Neural cell (in vitro differentiated cells): ENCODE measurements around the gene SHC2. TPM values are rescaled to one million over a fixed set of nuclear protein-coding genes. Genes with fewer than 3 reads are reported as not detected.
A peak's percentile ranks its signal among the peaks of the same experiment; 100 is the strongest.

Experiments used
- H2AFZ ChIP-seq: fragments of 200-600, 300-800 bp; sonication (generic), shearing (Covaris generic); 2 replicates; pipeline ENCODE4 v1.6.0; 2014; ENCODE audit warnings: low read depth, mild to moderate bottlenecking, antibody characterized with exemption, low read length, moderate library complexity
- H3F3A ChIP-seq: fragments of 200-600 bp; shearing (Covaris generic); 2 replicates; pipeline ENCODE4 v1.6.1; 2016; ENCODE audit warnings: mild to moderate bottlenecking, moderate library complexity, mixed read lengths, antibody characterized with exemption, low read length; ENCODE audit not compliant: insufficient read depth, poor library complexity, severe bottlenecking
- H3K27ac ChIP-seq: fragments of 200-600, 300-800 bp; sonication (generic), shearing (Covaris generic); 2 replicates; pipeline ENCODE4 v1.5.1; 2014; ENCODE audit warnings: mild to moderate bottlenecking, low read length, moderate library complexity
- H3K27me3 ChIP-seq: fragments of 300-800, 200-600 bp; sonication (generic), shearing (Covaris generic); 2 replicates; pipeline ENCODE4 v1.6.0; 2014; ENCODE audit warnings: mild to moderate bottlenecking, low read depth, low read length, moderate library complexity; ENCODE audit not compliant: insufficient read depth
- H3K36me3 ChIP-seq: fragments of 300-800, 200-600 bp; sonication (generic), shearing (Covaris generic); 2 replicates; pipeline ENCODE4 v1.5.1; 2014; ENCODE audit warnings: mild to moderate bottlenecking, antibody characterized with exemption, low read length, moderate library complexity; ENCODE audit not compliant: insufficient read depth
- H3K4me2 ChIP-seq: fragments of 300-800, 200-600 bp; sonication (generic), shearing (Covaris generic); 2 replicates; pipeline ENCODE4 v1.6.0; 2014; ENCODE audit warnings: mild to moderate bottlenecking, low read length
- H3K4me3 ChIP-seq: fragments of 300-800, 200-600 bp; sonication (generic), shearing (Covaris generic); 2 replicates; pipeline ENCODE4 v1.5.1; 2014; ENCODE audit warnings: mild to moderate bottlenecking, low read length, moderate library complexity
- H3K79me2 ChIP-seq: fragments of 200-600 bp; shearing (Covaris generic); replicated peaks from 2 replicates; pipeline ENCODE4 v1.6.0; 2014; ENCODE audit warnings: mild to moderate bottlenecking, low read length, moderate library complexity; ENCODE audit not compliant: insufficient read depth
- H3K9ac ChIP-seq: fragments of 300-800, 200-600 bp; sonication (generic), shearing (Covaris generic); 2 replicates; pipeline ENCODE4 v1.6.1; 2016; ENCODE audit warnings: mild to moderate bottlenecking, low read length, mixed read lengths
- H3K9me2 ChIP-seq: fragments of 200-600 bp; shearing (Covaris generic); 2 replicates; pipeline ENCODE4 v1.6.1; 2016; ENCODE audit warnings: mild to moderate bottlenecking, low read length, mixed read lengths; ENCODE audit not compliant: insufficient read depth
- H3K9me3 ChIP-seq: fragments of 200-600, 300-800 bp; sonication (generic), shearing (Covaris generic); 2 replicates; pipeline ENCODE4 v1.6.1; 2016; ENCODE audit warnings: mild to moderate bottlenecking, mixed run types, low read length, moderate library complexity, mixed read lengths
- H4K20me1 ChIP-seq: fragments of 200-600 bp; shearing (Covaris generic); 2 replicates; pipeline ENCODE4 v1.6.1; 2016; ENCODE audit warnings: mild to moderate bottlenecking, mixed run types; ENCODE audit not compliant: insufficient read depth
- EP300 ChIP-seq: fragments of 450-650 bp; conservative IDR thresholded peaks from 2 replicates; pipeline ENCODE4 v1.6.1; 2014; ENCODE audit warnings: antibody characterized with exemption, mild to moderate bottlenecking, moderate library complexity; ENCODE audit not compliant: poor library complexity, severe bottlenecking
- EZH2 ChIP-seq: fragments of 200-600, 300-800 bp; shearing (Covaris generic), sonication (generic); IDR thresholded peaks from 2 replicates; pipeline ENCODE4 v1.6.1; 2014; ENCODE audit warnings: antibody characterized with exemption, low read length, borderline replicate concordance, mild to moderate bottlenecking; ENCODE audit not compliant: insufficient read depth, poor library complexity, severe bottlenecking
- MXI1 ChIP-seq: fragments of 450-650 bp; conservative IDR thresholded peaks from 2 replicates; pipeline ENCODE4 v1.6.1; 2014; ENCODE audit warnings: antibody characterized with exemption, mild to moderate bottlenecking; ENCODE audit not compliant: poor library complexity, severe bottlenecking
- POLR2AphosphoS5 ChIP-seq: IDR thresholded peaks from 2 replicates; pipeline ENCODE4 v1.6.1; 2012
- RAD21 ChIP-seq: fragments of 450-650 bp; conservative IDR thresholded peaks from 2 replicates; pipeline ENCODE4 v1.6.1; 2014; ENCODE audit warnings: antibody characterized with exemption, mild to moderate bottlenecking, moderate library complexity
- SMC3 ChIP-seq: fragments of 450-650 bp; conservative IDR thresholded peaks from 2 replicates; pipeline ENCODE4 v1.6.1; 2014; ENCODE audit warnings: antibody characterized with exemption, mild to moderate bottlenecking, moderate library complexity; ENCODE audit not compliant: poor library complexity
- TAF1 ChIP-seq: IDR thresholded peaks from 2 replicates; pipeline ENCODE4 v1.6.1; 2012; ENCODE audit warnings: low read depth
- polyA plus RNA-seq: library from polyadenylated mRNA; depleted of rRNA; stranded (reverse); fragments of >200 nt; gene quantifications from 2 replicates; pipeline ENCODE4 v1.2.3, GENCODE V29; 2014
- TF ChIP-seq, protein P1 (sequence below): IDR thresholded peaks from 2 replicates; pipeline ENCODE4 v1.6.1; 2012; ENCODE audit warnings: borderline replicate concordance
- TF ChIP-seq, protein P2 (sequence below): fragments of 450-650 bp; IDR thresholded peaks from 2 replicates; pipeline ENCODE4 v1.5.1; 2014; ENCODE audit warnings: antibody characterized with exemption, mild to moderate bottlenecking, moderate library complexity; ENCODE audit not compliant: poor library complexity, severe bottlenecking

The SHC2 gene
- polyA plus RNA-seq, 1 donor from 2014 or later: 75.8 TPM

DNA sequence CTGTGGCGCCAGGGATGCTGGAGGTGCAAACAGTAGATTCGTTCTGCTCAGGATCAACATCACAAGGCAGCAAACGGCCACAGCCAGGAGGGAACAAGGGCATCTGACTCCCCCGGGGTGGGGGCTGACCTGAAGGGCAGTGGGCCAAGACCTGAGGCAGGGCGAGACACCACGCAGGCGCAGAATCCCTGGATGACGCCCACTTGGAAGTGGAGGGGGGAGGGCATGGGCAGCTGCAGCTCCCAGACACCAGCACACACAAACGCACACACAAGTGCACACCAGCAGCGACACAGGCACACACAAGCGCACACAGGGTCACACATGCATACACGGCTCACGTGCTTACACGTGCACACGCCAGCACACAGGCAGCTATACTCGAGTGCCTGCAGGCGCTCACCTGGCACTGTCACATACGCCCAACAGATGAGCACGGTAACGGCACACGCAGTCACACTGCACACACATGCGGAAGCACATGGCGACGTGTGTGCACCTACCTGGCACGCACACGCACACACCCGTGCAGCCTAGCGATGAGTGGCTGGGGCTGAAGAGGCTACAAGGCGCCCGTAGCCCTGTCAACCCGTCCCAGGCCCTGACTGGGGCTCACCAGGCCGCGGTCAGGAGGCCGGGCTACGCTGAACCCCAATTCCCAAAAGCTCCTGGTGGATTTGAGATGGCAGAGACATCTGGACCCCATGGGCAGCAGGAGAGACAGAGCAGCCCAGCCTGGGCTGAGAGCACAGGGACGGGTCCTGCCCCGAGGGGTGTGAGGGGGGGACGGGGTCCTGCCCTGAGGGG is 57.4 kb downstream of the SHC2 start:
- no peaks in the 10 kb centered on the region for H4K20me1 ChIP-seq
- no peak overlapping the region for H3K4me3 ChIP-seq
- no peaks in the 10 kb centered on the region for H3K9me2 ChIP-seq
- H3K36me3 ChIP-seq: no peaks in the 10 kb centered on the region
- no peak overlapping the region for H3K9ac ChIP-seq
- H3K9me3 ChIP-seq: no peaks in the 10 kb centered on the region
- H3F3A ChIP-seq: no peaks in the 10 kb centered on the region
- H2AFZ ChIP-seq: no peak overlapping the region
- H3K27me3 ChIP-seq: no peaks in the 10 kb centered on the region
- TF ChIP-seq SMC3: no peak
- TF ChIP-seq POLR2AphosphoS5: peak; percentile 36
- no peak overlapping the region for H3K27ac ChIP-seq
- no peak overlapping the region for H3K4me2 ChIP-seq
- peaks cover under 1% of the 10 kb centered on the region for H3K79me2 ChIP-seq

DNA sequence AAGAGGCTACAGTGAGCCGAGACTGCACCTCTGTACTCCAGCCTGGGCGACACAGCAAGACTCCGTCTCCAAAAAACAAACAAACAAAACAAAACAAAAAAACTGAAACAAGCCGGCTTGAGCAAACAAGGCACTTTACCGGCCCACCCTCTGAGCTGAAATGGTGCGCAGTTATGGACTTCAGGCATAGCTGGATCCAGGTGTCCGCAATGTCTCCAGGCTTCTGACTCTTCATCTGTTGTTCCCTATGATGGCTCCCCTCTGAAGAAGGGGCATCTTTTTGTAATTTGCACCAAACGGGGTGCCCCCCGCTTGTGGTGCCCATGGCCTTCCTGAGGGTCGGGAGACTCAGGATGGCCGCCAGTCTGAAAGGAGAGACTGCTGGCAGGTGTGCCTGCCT is 58.0 kb downstream of the SHC2 start:
- Histone ChIP-seq H2AFZ (no peak overlapping the region), H3K9me2 (no peaks in the 10 kb centered on the region), H4K20me1 (no peaks in the 10 kb centered on the region), H3K4me2 (no peak overlapping the region), H3K9ac (no peak overlapping the region), H3K4me3 (no peak overlapping the region), H3K9me3 (no peaks in the 10 kb centered on the region), H3K79me2 (no peaks in the 10 kb centered on the region), H3K27me3 (no peaks in the 10 kb centered on the region), H3K27ac (no peak overlapping the region), H3K36me3 (no peaks in the 10 kb centered on the region), H3F3A (no peaks in the 10 kb centered on the region)
- no peak for TF ChIP-seq MXI1
- TF ChIP-seq EZH2: no peak
- no peak for TF ChIP-seq RAD21
- TF ChIP-seq, protein P1, sequence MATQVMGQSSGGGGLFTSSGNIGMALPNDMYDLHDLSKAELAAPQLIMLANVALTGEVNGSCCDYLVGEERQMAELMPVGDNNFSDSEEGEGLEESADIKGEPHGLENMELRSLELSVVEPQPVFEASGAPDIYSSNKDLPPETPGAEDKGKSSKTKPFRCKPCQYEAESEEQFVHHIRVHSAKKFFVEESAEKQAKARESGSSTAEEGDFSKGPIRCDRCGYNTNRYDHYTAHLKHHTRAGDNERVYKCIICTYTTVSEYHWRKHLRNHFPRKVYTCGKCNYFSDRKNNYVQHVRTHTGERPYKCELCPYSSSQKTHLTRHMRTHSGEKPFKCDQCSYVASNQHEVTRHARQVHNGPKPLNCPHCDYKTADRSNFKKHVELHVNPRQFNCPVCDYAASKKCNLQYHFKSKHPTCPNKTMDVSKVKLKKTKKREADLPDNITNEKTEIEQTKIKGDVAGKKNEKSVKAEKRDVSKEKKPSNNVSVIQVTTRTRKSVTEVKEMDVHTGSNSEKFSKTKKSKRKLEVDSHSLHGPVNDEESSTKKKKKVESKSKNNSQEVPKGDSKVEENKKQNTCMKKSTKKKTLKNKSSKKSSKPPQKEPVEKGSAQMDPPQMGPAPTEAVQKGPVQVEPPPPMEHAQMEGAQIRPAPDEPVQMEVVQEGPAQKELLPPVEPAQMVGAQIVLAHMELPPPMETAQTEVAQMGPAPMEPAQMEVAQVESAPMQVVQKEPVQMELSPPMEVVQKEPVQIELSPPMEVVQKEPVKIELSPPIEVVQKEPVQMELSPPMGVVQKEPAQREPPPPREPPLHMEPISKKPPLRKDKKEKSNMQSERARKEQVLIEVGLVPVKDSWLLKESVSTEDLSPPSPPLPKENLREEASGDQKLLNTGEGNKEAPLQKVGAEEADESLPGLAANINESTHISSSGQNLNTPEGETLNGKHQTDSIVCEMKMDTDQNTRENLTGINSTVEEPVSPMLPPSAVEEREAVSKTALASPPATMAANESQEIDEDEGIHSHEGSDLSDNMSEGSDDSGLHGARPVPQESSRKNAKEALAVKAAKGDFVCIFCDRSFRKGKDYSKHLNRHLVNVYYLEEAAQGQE: no peak
- no peak for TF ChIP-seq POLR2AphosphoS5
- no peak for TF ChIP-seq EP300
- TF ChIP-seq, protein P2, sequence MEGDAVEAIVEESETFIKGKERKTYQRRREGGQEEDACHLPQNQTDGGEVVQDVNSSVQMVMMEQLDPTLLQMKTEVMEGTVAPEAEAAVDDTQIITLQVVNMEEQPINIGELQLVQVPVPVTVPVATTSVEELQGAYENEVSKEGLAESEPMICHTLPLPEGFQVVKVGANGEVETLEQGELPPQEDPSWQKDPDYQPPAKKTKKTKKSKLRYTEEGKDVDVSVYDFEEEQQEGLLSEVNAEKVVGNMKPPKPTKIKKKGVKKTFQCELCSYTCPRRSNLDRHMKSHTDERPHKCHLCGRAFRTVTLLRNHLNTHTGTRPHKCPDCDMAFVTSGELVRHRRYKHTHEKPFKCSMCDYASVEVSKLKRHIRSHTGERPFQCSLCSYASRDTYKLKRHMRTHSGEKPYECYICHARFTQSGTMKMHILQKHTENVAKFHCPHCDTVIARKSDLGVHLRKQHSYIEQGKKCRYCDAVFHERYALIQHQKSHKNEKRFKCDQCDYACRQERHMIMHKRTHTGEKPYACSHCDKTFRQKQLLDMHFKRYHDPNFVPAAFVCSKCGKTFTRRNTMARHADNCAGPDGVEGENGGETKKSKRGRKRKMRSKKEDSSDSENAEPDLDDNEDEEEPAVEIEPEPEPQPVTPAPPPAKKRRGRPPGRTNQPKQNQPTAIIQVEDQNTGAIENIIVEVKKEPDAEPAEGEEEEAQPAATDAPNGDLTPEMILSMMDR: no peak
- no peak for TF ChIP-seq SMC3
- no peak for TF ChIP-seq TAF1
